TTC549 (cell line): Measurements from ENCODE around the gene TMEM205.
A peak's percentile ranks its signal among the peaks of the same experiment; 100 is the strongest.
"Not testable (repeated sequence)": the region's sequence is repeated elsewhere in the genome, so short reads cannot be mapped to it uniquely, and the experiment has no call there.

ENCODE experiments used
- FAIRE-seq: peaks from 2 replicates; lab custom pipeline; 2012; peaks lifted over from hg19 to GRCh38; lab: Jason Lieb, UNC

Gene TMEM205

DNA sequence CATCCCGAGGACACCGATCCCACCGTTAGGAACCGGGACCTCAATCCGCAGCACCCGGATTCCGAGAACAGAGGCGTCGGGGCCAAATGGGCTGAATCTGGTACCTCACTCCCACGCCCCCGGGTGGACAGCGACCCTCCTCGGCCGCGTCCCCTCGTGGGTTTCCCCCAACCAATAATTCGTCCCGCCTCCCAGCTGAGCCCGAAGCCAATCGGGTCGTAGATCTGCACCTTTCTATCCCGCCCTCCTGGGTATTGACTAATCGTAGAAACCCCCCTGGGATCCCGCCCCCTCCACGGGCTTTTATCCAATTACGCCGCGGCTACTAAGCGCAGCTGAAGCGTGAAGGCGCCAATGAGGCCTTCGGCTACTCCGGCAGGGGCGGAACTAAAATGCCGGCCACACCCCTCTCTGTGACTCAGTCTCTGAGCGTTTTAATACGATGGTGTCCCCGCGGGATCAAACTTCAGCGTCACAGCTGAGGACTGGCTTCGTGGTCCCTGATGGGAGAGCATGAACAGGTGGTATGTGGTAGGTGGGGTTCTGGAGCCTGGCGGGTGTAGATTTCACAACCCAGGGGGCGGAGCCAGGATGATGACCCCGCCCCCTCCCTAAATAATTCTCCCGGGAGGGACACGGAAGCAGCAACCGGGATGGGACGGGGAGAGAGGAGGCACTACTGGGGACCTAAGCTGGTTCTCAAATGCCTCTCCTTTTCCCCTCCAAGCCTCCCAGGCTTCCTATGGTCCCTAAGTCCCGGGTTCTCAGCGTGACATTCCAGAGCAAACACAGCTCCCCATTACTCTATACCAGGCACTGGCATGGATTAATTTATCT lies at the start of gene TMEM205, which contains the start of gene CCDC159:
TSS of gene TMEM205 (minus strand) at position 165 of the 837 bp plus-strand sequence. CDS start 649 bp downstream, outside the sequence.
TSS of gene CCDC159 (plus strand) at position 416 of the 837 bp plus-strand sequence. CDS start at position 504, 88 bp downstream.
- peak; percentile 97 for FAIRE-seq

DNA sequence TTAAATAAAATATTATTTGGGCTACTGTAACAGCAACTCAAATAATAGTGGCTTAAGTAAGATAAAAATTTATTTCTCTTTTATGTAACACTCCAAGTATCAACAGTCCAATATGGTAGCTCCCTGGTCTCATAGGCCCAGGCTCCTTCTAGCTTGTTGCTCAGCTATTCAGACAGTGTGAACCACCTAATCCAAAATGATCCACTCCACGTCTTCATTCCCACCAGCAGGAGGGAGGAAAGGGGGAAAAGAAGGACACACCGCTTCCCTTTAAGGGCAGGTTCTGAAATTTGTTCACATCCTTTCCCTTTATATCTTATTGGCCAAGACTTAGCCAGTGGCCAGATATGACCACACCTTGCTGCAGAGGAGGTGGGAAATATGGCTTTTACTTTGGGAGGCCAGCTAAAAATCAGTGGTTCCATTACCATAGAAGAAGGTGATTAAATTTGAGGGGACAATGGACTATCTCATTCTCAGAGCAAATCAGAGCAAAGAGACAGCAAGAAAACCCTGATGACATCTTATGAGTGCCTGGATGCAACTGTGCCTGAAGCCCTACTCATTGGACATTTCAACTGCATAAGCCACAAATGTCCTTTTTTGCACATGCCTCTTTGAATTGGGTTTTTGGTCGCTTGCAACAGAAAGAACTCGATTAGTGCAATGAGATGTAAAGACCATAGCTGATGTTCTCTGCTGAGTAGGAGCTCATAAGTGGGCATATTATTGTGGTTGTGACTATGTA lies 45.0 kb upstream of the TMEM205 start:
- FAIRE-seq = no peak

DNA sequence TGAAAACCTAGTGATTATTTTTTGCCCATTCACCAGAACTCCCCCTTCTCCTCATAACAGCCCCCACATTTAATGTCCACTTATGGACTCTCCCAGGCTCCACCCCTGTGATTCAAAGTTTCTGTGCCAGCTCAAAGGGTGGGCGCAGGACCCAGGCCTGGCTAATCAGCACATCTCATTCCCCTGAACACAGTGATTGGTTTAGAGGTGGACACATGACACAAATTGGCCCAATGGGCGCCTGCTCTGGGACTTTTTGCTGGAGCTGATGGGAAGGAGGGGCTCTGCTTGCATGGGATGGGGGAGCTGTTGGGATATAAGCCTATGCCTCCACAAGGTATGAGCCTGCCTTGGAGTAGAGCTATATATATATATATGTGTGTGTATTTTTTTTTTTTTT lies 44.3 kb upstream of the TMEM205 start:
- FAIRE-seq = no peak

DNA sequence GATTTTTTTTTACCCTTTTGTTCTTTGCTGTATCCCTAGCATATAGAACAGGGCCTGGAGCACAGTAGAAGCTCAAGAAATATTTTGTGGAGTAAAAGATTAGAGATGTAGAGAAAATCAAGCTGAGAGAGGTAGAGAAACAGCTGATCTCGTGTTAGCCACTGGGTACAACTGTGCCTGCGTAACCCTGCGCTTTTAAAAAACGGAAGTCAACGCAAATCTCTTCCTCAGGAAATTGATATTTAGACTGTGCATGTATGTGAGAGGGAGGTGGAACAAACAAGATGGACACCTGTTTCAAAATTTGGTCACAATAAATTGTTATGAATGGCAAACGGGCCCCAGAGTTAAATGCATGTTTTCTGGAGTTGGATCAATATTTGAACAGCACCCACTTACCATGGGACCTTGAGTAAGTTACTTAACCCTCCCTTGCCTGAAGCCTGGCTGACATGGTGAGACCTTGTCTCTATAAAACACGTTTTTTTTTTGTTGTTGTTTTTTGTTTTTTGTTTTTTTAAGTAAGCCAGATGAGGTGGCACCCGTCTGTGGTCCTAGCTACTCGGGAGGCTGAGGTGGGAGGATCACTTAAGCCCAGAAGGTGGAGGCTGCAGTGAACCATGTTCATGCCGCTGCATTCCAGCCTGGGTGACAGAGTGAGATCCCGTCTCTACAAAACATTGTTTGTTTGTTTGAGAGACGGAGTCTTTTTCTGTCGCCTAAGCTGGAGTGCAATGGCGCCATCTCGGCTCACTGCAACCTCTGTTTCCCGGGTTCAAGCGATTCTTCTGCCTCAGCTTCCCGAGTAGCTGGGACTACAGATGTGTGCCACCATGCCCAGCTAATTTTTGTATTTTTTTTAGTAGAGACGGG lies 41.3 kb upstream of the TMEM205 start:
- no peak for FAIRE-seq

DNA sequence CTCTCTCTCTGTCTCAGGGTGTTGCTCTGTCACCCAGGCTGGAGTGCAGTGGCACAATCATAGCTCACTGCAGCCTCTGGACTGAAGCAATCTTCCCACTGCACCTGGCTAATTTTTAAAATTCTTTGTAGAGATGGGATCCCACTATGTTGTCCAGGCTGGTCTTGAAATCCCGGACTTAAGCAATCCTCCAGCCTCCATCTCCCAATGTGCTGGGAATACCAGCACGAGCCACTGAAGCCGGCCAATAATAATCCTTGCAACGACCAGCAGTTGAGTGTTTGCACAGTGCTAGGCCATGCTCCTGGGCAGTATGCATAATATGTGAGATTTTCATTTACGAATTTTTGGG lies 38.7 kb upstream of the TMEM205 start:
- FAIRE-seq = no peak

DNA sequence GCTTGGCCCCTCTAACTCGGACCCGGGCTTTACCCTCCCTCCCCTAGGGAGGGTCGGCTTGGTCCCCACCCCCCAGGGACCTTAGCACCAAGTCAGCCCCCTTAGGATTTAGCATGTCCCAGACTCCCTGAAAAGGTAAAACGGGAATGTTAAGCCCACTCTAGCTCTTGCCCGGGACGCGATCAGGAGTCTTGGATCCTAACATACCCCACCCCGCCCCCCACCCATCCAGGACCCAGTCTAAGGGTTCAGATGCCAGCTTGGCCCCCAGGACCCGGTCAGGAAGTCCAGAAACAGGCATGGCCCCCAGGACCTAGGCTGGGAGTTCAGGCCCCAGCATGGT lies 37.6 kb upstream of the TMEM205 start:
- FAIRE-seq = no peak

DNA sequence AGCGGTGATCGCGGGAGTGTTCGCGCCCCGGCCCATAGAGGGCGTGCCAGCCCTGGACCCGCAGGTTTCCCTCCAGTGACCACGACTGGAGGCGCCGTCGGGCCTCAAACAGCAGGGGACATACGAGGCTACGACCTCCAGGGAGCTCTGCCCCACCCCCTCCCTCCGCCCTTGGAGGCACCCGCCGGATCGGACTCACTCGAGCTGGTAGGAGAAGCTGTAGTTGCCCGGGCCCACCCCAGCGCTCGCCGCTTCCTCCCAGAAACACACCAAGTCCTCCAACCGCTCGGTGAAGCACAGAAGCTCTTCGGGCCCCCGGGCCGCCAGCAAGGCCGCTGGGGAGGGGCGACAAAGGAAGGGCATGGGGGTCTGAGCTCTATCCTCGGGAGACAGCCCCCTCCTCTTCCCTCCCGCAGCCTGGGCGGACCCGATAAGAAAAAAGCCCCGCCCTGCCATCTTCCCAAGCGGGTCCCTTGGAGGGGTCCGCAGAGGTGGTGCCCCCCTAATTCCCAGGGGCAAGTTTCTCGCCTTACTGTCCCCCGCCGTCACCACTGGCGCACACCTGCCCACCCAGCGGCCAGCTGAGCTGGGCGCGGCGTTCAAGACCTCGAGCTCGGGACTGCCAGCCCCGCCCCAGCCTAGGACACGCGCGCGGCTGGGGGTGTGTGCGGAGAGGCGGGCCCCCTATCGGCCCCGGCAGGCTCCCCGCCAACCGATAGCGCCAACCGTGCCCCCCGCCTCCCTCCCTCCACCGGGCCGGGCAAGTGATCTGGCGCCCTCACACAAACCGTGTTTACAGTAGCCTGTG lies 37.0 kb upstream of the TMEM205 start:
- FAIRE-seq = no peak

DNA sequence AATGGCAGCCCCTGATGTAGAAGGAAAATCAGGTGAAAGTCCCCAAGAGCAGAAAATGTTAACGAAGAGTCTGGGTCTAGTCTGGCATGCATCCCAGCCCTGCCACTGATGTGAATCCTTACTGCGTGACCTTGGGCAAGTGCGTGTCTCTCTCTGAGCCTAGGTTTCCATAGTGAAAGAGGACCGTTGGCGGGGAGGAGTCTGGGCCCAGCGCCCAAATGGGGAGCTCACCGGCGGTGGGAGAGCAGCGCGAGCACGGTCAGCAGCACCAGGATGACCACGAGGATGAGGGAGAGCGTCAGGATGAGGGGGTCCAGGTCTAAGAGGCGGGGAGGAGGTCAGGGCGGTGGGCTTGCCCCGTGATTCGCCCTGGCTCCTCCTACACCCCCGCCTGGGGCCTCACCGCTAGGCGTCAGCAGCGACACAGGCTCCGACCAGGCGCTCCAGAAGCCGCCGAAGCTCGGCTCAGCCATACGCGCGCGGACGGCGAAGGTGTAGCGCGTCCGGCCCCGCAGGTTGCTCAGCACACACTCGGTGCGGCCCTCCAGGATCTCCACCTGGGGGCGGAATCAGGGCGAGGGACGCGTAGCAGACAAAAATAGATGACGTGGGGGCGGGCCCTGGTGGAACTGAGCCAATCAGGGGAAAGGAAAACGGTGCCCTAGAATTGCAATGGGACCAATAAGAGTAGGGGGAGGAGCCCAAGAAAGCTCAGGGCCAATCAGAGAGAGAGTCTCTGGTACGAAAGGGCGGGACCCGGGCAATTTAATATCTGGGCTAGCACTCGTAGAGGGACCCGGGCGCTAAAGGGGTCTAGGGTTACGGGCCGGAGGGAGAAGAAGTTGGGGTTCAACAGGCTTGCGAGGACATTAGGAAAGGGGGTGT lies 34.8 kb upstream of the TMEM205 start:
- FAIRE-seq = peak; percentile 53

DNA sequence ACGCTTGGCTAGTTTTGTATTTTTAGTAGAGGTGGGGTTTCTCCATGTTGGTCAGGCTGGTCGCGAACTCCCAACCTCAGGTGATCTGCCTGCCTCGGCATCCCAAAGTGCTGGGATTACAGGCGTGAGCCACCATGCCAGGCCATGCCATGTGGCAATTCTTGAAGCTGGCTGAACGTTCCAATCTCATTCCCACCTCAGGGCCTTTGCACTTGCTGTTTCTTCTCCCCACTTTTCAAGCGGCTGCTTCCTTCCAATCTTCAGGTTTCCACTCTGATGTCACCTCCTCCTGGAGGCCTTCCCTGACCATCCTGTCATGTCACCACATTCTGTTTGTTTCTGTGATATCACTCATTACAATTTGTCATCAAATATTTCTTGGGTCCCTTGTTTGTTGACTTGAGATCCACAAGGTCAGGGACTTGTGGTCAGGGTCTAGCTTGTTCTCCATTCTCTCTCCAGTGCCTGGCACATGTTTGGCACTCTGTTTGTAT lies 33.8 kb upstream of the TMEM205 start:
- FAIRE-seq = no peak

DNA sequence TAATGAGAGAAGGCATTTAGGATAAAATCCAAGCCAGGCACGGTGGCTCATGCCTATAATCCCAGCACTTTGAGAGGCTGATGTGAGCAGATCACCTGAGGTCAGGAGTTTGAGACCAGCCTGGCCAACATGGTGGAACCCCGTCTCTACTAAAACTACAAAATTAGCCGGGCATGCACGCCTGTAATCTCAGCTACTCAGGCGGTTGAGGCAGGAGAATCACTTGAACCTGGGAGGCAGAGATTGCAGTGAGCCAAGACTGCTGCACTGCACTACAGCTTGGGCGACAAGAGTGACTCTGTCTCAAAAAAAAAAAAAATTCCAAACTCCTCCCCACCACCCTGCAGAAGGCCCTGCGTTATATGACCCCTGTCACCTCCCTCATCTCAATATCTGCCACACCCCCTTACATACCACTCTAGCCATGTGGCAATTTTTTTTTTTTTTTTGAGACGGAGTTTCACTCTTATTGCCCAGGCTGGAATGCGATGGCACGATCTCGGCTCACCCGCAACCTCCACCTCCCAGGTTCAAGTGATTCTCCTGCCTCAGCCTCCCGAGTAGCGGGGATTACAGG lies 33.3 kb upstream of the TMEM205 start:
- not testable (repeated sequence) for FAIRE-seq

DNA sequence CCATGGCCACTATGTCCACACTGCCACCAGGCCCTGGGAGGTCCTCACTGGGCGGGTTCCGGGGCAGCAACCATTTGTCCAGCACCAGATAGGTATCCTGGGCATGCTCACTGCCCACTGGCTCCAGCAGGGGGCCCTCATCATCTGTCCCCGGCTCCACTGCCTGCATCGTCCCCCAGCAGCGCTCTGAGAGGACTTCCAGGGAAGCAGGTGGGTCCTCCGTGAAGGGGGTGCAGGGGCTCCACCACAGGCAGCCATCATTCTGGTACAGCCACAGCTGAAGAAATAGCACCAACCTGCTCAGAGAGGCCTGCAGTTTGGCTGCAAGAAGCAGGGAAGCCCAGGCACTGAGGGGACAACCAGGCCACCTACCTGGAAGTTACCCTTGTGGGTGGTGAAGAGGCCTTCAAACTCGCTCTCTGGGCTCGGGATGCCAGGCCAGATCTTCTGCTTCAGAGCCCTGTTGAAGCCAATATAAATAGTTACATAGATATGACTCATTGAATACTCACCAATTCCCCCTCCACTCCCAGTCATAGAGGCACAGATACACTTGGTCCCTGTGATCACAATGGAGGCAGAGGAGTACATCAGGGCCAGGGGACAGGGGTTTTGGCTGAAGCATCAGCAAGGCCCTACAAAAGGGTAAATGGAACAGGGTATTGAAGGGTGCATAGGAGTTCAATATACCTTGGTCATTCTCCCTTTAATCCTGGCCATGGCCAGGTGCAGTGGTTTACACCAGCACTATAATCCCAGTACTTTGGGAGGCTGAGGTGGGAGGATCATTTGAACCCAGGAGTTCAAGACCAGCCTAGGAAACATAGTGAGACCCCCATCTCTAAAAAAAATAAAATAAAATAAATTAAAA lies 32.5 kb upstream of the TMEM205 start:
- no peak for FAIRE-seq

DNA sequence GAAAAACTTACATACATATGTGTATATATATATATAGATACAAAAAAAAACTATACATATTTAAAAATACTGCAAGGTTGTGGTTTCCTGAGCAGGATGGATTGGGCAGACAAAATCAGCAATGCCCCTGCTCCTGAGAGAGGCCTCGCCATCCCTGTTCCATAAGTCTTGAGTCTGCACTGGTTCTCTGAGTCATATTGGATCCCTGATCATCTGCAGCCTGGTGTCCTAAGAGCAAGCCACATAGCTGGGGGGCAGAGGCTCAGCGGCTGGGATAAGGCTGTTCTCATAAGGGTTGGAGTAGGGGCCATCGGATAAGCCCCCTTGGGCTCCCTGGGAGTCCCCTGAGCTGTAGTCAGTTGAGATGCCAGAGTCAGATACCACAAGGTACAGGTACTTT lies 31.7 kb upstream of the TMEM205 start:
- no peak for FAIRE-seq

DNA sequence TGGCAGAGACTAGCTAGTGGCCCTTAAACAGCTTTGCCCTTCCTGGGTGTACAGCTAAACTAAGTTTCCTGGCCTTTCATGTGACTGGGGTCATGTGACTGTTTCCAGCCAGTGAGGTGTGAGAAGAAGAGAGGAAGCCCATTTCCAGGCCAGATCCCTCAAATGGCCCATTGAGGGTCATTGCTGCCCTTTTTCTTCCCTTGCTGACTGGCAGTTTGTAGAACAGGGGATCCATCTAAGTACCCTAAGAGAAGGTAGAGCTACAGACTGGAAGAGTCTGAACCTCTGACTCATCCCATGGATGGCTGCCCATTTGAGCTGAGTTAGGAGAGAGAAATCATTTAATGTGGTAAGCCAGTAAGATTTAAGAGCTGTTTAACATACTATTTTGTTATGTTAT lies 31.2 kb upstream of the TMEM205 start:
- no peak for FAIRE-seq

DNA sequence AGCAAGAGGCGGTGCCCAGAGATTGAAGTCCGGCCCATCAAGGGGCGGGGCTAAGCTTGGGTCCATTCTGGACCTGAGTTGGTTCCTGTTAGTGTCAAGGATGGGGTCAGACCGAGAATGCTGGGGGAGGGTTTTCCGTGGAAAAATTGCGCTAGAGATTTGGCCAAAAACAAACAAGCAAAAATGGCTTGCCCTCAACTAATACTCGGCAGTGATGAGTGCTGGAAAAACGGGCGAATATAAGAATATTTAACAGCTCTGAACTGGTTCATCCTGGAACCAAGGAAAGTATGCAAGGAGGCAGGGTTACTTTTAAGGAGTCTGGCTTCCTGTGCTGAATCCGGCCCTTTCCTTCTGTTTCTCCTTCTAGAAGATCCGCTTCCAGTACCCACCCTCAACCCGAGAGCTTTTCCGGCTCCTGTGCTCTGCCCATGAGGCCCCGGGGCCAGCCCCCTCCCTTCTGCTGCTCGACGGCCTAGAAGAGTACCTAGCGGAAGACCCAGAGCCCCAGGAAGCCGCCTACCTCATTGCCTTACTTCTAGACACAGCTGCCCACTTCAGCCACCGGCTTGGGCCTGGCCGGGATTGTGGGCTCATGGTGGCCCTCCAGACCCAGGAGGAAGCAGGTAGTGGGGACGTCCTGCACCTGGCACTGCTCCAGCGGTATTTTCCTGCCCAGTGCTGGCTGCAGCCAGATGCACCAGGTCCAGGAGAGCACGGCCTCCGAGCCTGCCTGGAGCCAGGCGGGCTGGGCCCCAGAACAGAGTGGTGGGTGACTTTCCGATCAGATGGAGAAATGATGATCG lies 29.3 kb upstream of the TMEM205 start:
- FAIRE-seq = no peak

DNA sequence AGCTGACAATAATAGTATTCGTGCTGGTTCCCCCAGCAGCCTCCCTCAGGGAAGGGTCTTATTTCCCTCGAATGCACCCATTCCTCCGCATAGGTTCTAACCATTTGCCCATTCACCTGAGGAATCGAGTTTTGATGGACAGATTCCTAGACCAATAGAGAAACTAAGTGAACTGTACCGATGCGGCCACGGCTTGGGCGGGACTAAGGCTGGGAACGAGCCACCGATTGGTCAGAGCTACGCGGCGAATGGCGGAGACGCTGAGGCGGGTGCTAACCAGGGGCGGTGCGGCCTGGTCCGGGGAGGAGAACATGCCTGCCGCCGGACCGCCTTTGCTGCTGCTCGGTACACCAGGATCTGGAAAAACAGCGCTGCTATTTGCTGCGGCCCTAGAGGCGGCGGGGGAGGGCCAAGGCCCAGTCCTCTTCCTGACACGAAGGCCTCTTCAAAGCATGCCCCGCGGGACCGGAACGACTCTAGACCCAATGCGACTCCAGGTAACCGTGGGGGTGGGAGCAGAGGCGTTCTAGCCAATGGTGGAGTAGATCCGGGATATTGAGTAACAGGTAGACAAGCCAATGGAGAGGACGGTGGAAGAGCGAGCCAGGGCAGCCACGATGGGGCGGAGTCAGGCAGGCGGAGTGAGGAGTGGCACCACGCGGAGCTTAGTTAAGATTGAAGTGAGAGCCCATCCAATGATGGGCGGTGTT lies 28.5 kb upstream of the TMEM205 start, which contains the start of gene SWSAP1:
TSS of gene SWSAP1 (plus strand) at position 234 of the 710 bp plus-strand sequence. CDS start at position 249, 15 bp downstream.
- peak; percentile 96 for FAIRE-seq

DNA sequence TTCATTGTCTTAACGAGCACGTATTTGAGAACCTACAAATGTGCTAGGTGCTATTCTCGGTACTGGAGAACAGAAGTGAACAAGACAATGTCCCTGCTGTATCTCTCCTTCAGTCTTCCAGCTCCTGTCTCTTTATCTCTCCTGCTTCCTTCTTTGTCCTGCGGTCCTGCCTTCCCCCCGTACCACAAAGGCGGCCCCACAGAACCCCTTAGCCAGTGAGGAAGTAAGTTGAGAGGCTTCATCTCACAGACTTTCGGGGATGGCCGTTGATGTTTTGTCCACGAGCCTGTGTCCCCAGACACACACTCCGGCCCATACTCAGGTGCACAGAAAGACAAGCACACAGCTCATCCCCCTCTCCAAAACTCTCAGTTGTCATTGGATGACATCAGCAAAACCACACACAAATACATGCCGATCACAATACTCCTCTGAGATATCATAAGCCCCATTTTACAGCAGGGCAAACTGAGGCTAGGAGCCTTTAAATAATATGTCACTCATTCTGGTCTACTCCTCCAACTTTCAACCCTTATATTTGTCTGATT lies 27.9 kb upstream of the TMEM205 start:
- FAIRE-seq = no peak
